HG03460 (cell line): Measurements from ENCODE around the gene CHDH.

Source experiments
- ATAC-seq: cut with Tn5 transposase; IDR thresholded peaks from one replicate; pipeline ENCODE4 v1.9.1; 2021; ENCODE audit not compliant: unreplicated experiment

The CHDH gene

GRCh38 chr3:53846134-53846850, at the start of gene CHDH, which contains the start of gene IL17RB:
Gene CHDH (minus strand): TSS chr3:53846419. CDS start chr3:53824008, 22,411 bp downstream.
Gene IL17RB (plus strand): TSS chr3:53846568. CDS start chr3:53846589, 21 bp downstream.
- peak; percentile 31 for ATAC-seq

GRCh38 chr3:53892286-53892637, 46.0 kb upstream of the CHDH start:
- no peak for ATAC-seq

- ATAC-seq, result peak; percentile 96
Observed at GRCh38 chr3:53891497-53892285, 45.5 kb upstream of the CHDH start, which contains the start of gene SELENOK. Gene SELENOK (minus strand): TSS chr3:53891859.

- ATAC-seq, result no peak
Observed at GRCh38 chr3:53890726-53891475, 44.7 kb upstream of the CHDH start.

- ATAC-seq, result no peak
Observed at GRCh38 chr3:53888232-53888631, 42.0 kb upstream of the CHDH start.

GRCh38 chr3:53887446-53887845, 41.2 kb upstream of the CHDH start:
- no peak for ATAC-seq

GRCh38 chr3:53885239-53885638, 39.0 kb upstream of the CHDH start:
- no peak for ATAC-seq

GRCh38 chr3:53884623-53885022, 38.4 kb upstream of the CHDH start:
- no peak for ATAC-seq

- no peak for ATAC-seq
Observed at GRCh38 chr3:53883008-53883407, 36.8 kb upstream of the CHDH start.

- ATAC-seq, result peak; percentile 79
Observed at GRCh38 chr3:53881691-53882593, 35.7 kb upstream of the CHDH start, which contains the start of gene ACTR8. Gene ACTR8 (minus strand): TSS chr3:53882152. CDS start chr3:53882101, 51 bp downstream.

GRCh38 chr3:53880396-53881345, 34.5 kb upstream of the CHDH start:
- ATAC-seq, result no peak

GRCh38 chr3:53865732-53866499, 19.7 kb upstream of the CHDH start:
- peak; percentile 76 for ATAC-seq

GRCh38 chr3:53863145-53863544, 16.9 kb upstream of the CHDH start:
- no peak for ATAC-seq

GRCh38 chr3:53862241-53862640, 16.0 kb upstream of the CHDH start:
- no peak for ATAC-seq

- ATAC-seq, result no peak
Observed at GRCh38 chr3:53860196-53860595, 14.0 kb upstream of the CHDH start.

- no peak for ATAC-seq
Observed at GRCh38 chr3:53859178-53859577, 13.0 kb upstream of the CHDH start.

GRCh38 chr3:53858096-53858741, 12.0 kb upstream of the CHDH start:
- no peak for ATAC-seq

GRCh38 chr3:53856964-53857363, 10.7 kb upstream of the CHDH start:
- peak; percentile 68 for ATAC-seq
